GM18861 (cell line): Measurements from ENCODE around the gene USH2A.

Source experiments
- ATAC-seq: cut with Tn5 transposase; IDR thresholded peaks from one replicate; pipeline ENCODE4 v1.9.1; 2021; ENCODE audit not compliant: unreplicated experiment

USH2A gene

DNA sequence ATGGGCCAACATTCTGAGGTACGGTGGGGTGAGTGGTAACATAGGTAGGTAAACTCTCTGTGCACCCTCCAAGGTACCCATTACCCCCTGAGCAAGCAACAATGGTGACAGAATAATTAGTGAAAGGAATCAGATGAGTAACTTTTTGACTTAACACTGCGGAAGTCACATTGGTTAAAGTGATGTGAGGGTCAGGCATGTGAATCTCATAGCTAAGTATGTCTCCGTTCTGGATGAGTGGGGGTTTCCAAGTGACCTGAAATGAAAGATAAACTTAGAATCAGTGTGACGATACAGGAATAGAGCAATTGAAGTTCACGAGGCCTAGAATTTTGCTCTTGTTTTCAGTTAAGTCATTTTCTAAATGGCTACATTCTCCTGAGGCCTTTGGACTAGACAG lies 544.4 kb downstream of the USH2A start:
- no peak for ATAC-seq

DNA sequence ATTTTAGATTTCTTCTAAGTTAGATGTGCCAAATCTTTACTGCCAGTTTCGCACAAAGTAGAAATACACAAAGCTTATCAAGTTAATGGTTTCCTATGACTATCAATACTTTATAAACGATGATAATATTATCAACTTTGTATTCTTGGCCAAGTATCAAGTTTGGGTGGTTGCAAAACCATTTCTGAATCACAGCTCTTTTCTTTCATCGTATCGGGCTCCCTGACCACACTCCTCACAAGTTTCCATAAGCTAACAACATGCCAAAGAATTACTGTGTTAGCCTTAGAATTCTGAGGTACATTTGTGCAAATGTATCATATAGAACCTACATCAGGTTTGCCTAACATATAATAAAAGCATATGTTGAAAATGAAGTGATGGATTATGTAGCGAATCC lies 545.1 kb downstream of the USH2A start:
- ATAC-seq = no peak

- no peak for ATAC-seq
Measured at GRCh38 chr1:215877452-215877951, 545.7 kb downstream of the USH2A start.

- ATAC-seq = no peak
Measured at GRCh38 chr1:215875712-215876111, 547.5 kb downstream of the USH2A start.

- no peak for ATAC-seq
Measured at GRCh38 chr1:215875236-215875635, 548.0 kb downstream of the USH2A start.

GRCh38 chr1:215872658-215873057 lies 550.6 kb downstream of the USH2A start:
- no peak for ATAC-seq

GRCh38 chr1:215868500-215868899 lies 554.7 kb downstream of the USH2A start:
- ATAC-seq = no peak

DNA sequence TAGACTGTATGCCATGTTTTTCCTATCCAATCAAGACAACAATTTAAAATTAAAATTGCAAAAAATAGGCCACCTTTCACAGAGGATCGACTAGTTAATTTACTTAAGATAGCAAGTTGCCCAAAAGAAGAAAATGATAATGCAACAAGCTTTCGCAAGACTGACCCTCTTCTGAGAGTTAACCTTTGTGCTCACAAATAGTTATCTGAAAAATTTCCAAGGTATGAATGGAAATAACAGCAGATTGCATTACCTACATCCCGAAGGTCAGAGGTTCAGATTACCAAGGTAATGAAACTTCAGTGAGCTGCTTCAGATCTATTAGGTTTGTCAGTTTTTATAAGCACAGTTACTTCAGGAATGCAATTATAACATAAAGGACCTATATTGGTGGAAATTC lies 558.2 kb downstream of the USH2A start:
- no peak for ATAC-seq

- peak; percentile 51 for ATAC-seq
Measured at GRCh38 chr1:215863796-215864195, 559.5 kb downstream of the USH2A start.

GRCh38 chr1:215860833-215861232 lies 562.4 kb downstream of the USH2A start:
- ATAC-seq = no peak

GRCh38 chr1:215857317-215857716 lies 565.9 kb downstream of the USH2A start:
- ATAC-seq = no peak

DNA sequence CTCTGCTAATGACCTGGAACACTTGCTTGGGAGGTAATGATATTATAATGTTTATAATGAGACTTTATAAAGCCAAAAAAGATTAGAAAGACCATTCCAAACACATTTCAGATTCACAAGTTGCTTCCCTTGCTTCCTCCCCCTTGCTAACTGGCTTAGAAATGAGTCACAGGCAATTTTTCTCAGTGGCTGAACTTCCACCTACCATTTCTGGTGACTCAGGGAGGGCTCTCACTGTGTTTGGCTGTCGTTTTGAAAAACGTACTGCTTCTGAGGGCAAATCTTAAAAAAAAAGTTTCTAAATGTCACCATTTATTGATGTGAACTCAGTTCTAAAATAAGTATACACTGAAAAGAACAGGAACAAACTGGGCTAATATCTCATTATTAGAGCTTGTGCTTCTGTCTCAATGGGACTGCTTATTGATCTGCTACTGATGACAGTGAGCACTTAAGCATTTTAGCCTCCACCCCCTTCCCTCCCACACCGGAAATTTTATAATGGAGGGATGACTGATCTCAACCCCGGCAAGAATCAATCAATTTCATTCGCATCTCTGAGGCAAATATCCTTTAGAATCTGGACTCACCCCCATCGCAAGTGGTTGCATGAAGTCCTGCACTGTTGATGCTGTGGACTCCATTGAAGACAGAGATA lies 577.9 kb downstream of the USH2A start:
- no peak for ATAC-seq

DNA sequence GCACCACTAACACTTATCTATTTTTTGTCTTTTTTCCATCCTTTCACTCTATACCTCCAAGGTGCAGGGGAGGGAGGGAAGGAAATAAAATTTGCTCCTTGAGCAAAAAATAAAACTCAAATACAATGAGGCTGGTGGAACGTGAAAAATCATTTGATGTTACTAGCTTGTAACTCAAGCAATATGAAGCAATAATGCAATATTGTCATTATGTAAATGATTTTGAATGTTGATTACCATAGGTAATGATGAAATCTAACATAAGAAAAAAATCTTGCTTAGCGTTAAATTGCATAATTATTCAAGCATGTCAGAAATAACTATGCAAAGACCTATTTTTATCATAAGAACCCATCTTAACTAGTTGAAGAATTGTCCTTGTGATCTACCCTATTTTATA lies 578.5 kb downstream of the USH2A start:
- no peak for ATAC-seq

GRCh38 chr1:215844266-215844665 lies 579.0 kb downstream of the USH2A start:
- no peak for ATAC-seq

GRCh38 chr1:215842905-215843304 lies 580.3 kb downstream of the USH2A start:
- no peak for ATAC-seq

DNA sequence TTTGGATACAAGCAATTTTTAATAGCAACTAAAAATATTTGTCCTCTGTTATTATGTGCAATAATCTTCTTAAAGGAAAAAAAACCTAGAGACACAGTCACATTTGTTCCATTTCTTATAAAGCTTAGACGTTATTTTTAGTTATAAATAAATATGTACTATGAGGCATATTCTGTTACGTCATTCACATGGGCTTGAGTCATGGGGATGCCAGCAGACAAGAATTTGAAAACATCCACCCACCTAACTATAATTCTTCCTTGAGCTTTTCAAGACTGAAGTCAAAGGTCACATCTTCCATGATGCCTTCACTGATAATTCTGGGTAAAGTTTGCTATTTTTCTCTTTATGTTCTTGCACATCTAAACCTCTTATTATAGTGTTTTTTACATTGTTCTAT lies 587.3 kb downstream of the USH2A start:
- ATAC-seq = no peak

- ATAC-seq = no peak
Measured at GRCh38 chr1:215833941-215834729, 589.1 kb downstream of the USH2A start.

GRCh38 chr1:215830226-215830810 lies 592.9 kb downstream of the USH2A start:
- no peak for ATAC-seq

DNA sequence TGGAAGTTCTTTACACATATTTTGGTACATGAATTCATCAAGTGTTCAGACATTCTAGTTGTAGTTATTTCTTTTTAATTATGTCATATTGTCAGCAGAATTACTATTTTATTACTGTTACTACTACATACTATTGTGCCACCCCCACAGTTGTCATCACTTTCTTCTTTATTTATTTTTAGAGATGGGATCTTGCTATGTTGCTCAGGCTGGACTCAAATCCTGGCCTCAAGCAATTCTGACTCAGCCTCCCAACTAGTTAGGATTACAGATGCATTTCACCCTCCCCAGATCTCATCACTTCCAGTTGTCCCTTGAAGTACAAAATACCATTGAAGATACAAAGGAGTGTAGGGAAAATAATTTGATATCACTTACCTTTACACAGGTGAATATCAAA lies 598.2 kb downstream of the USH2A start:
- ATAC-seq = no peak

- no peak for ATAC-seq
Measured at GRCh38 chr1:215824245-215824644, 599.0 kb downstream of the USH2A start.

GRCh38 chr1:215819114-215819513 lies 604.1 kb downstream of the USH2A start:
- ATAC-seq = no peak

DNA sequence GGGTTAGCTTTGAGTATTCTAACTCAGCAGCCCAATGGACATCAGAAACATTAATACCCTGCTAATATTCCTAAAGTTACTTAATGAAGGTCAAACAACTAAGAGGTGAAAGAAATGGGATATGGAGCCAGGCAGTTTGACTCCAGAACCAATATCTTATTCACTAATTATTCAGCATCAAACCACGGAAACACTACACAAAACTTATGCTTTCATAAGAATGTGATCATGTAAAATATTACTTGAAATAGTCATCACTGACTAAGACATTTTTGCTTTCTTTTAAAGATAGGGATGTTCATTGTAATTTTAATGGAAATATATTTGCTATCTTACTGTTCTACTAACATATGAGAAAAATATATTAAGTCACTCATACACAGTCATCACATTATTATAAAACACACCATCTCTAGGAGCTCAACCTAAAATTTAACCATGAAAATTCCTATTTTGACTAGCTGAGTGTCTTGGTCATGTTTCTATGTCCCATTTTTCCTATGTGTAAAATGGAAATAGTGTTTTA lies 615.3 kb downstream of the USH2A start:
- no peak for ATAC-seq
